ENCODE results near the gene ANKRD62. TPM values are rescaled to one million over a fixed set of nuclear protein-coding genes. Genes with fewer than 3 reads are reported as not detected.
"Not testable (repeated sequence)": the region's sequence is repeated elsewhere in the genome, so short reads cannot be mapped to it uniquely, and the experiment has no call there.

Gene ANKRD62
- total RNA-seq, 1 donor from 2014 or later: 1.2 TPM

- intact Hi-C loops (cut with DNase I): no loop called here
- Histone ChIP-seq H3K4me3 (no peak overlapping the region), H3K9me3 (no peaks in the 10 kb centered on the region), H3K27ac (no peak overlapping the region), H3K36me3 (no peaks in the 10 kb centered on the region), H3K27me3 (no peaks in the 10 kb centered on the region), H3K4me1 (no peaks in the 10 kb centered on the region)
- TF ChIP-seq POLR2AphosphoS5 (IDR thresholded peaks at IDR 0.05; ENCODE audit: insufficient read depth in 1 of 2, low read depth in 1 of 2): peak in 1 of 2 donors; percentile 45
- TF ChIP-seq POLR2A (IDR thresholded peaks at IDR 0.05): no peak
- DNase-seq (ENCODE audit: extremely low spot score in 2 of 2): no peak
Measured at GRCh38 chr18:12113999-12114646, 20.5 kb downstream of the ANKRD62 start.

- no peaks in the 10 kb centered on the region for H3K9me3 ChIP-seq
- H3K4me3 ChIP-seq: no peak overlapping the region
- no peaks in the 10 kb centered on the region for H3K4me1 ChIP-seq
- H3K27ac ChIP-seq: no peak overlapping the region
- TF ChIP-seq POLR2AphosphoS5 (IDR thresholded peaks at IDR 0.05; ENCODE audit: insufficient read depth in 1 of 2, low read depth in 1 of 2) (no peak), POLR2A (IDR thresholded peaks at IDR 0.05) (no peak), CTCF (IDR thresholded peaks at IDR 0.05) (no peak)
- no peaks in the 10 kb centered on the region for H3K27me3 ChIP-seq
- no peak for DNase-seq (ENCODE audit: extremely low spot score in 2 of 2)
- H3K36me3 ChIP-seq: no peaks in the 10 kb centered on the region
- intact Hi-C loops (cut with DNase I): no loop called here
Measured at GRCh38 chr18:12119358-12119757, 25.7 kb downstream of the ANKRD62 start.

- no peak for TF ChIP-seq POLR2AphosphoS5 (IDR thresholded peaks at IDR 0.05; ENCODE audit: insufficient read depth in 1 of 2, low read depth in 1 of 2)
- TF ChIP-seq POLR2A (IDR thresholded peaks at IDR 0.05): no peak
- TF ChIP-seq CTCF (IDR thresholded peaks at IDR 0.05): no peak
- no peaks in the 10 kb centered on the region for H3K4me1 ChIP-seq
- intact Hi-C loops (cut with DNase I): no loop called here
- no peaks in the 10 kb centered on the region for H3K9me3 ChIP-seq
- H3K4me3 ChIP-seq: no peak overlapping the region
- no peak overlapping the region for H3K27ac ChIP-seq
- no peaks in the 10 kb centered on the region for H3K36me3 ChIP-seq
- no peaks in the 10 kb centered on the region for H3K27me3 ChIP-seq
- DNase-seq (ENCODE audit: extremely low spot score in 2 of 2): no peak
Measured at GRCh38 chr18:12121175-12122042, 27.8 kb downstream of the ANKRD62 start.

GRCh38 chr18:12122043-12122389 lies 28.4 kb downstream of the ANKRD62 start:
- H3K9me3 ChIP-seq; H3K4me1 ChIP-seq; DNase-seq (ENCODE audit: extremely low spot score in 2 of 2); H3K36me3 ChIP-seq; H3K4me3 ChIP-seq; H3K27me3 ChIP-seq; intact Hi-C loops (cut with DNase I); H3K27ac ChIP-seq: not testable (repeated sequence)

- H3K4me1 ChIP-seq, H3K27me3 ChIP-seq: not testable (repeated sequence)
Measured at GRCh38 chr18:12127647-12128046, 34.0 kb downstream of the ANKRD62 start.

GRCh38 chr18:12138831-12139230 lies 45.2 kb downstream of the ANKRD62 start:
- H3K9me3 ChIP-seq; H3K27me3 ChIP-seq; H3K4me3 ChIP-seq; H3K36me3 ChIP-seq; intact Hi-C loops (cut with DNase I); H3K27ac ChIP-seq; H3K4me1 ChIP-seq; DNase-seq (ENCODE audit: extremely low spot score in 2 of 2): not testable (repeated sequence)

More at GRCh38 chr18:12127647-12128046, 34.0 kb downstream of the ANKRD62 start:
- intact Hi-C loops (cut with DNase I); H3K27ac ChIP-seq; DNase-seq (ENCODE audit: extremely low spot score in 2 of 2); H3K9me3 ChIP-seq; H3K36me3 ChIP-seq; H3K4me3 ChIP-seq: not testable (repeated sequence)

- intact Hi-C loops (cut with DNase I); H3K27me3 ChIP-seq; DNase-seq (ENCODE audit: extremely low spot score in 2 of 2); H3K4me1 ChIP-seq; H3K9me3 ChIP-seq; H3K36me3 ChIP-seq; H3K27ac ChIP-seq; H3K4me3 ChIP-seq: not testable (repeated sequence)
Measured at GRCh38 chr18:12140866-12141265, 47.2 kb downstream of the ANKRD62 start.

GRCh38 chr18:12141778-12142177 lies 48.1 kb downstream of the ANKRD62 start:
- H3K9me3 ChIP-seq; intact Hi-C loops (cut with DNase I); DNase-seq (ENCODE audit: extremely low spot score in 2 of 2); H3K27ac ChIP-seq; H3K4me1 ChIP-seq; H3K36me3 ChIP-seq; H3K4me3 ChIP-seq; H3K27me3 ChIP-seq: not testable (repeated sequence)

GRCh38 chr18:12149431-12149830 lies 55.8 kb downstream of the ANKRD62 start:
- not testable (repeated sequence) for DNase-seq (ENCODE audit: extremely low spot score in 2 of 2)

More at GRCh38 chr18:12149431-12149830, 55.8 kb downstream of the ANKRD62 start:
- H3K9me3 ChIP-seq; H3K36me3 ChIP-seq; H3K27ac ChIP-seq; H3K4me3 ChIP-seq; H3K4me1 ChIP-seq; intact Hi-C loops (cut with DNase I); H3K27me3 ChIP-seq: not testable (repeated sequence)

Data from vagina (tissue), 2 donors.